GM18505 (cell line): Measurements from ENCODE around the gene CD99.
"Not testable (repeated sequence)": the region's sequence is repeated elsewhere in the genome, so short reads cannot be mapped to it uniquely, and the experiment has no call there.

Experiments used
- ATAC-seq: cut with Tn5 transposase; IDR thresholded peaks from one replicate; pipeline ENCODE4 v1.9.1; 2021; ENCODE audit not compliant: unreplicated experiment
- POLR2A ChIP-seq: IDR thresholded peaks from 4 replicates; pipeline ENCODE4 v1.6.1; 2011; ENCODE audit warnings: borderline replicate concordance; ENCODE audit not compliant: insufficient read depth, insufficient read length; ENCODE audit errors: extremely low read depth

The CD99 gene

GRCh38 chrX:2741386-2741785 is 50.3 kb downstream of the CD99 start:
- TF ChIP-seq POLR2A, result no peak
- ATAC-seq, result no peak

GRCh38 chrX:2746250-2746649 is 55.2 kb downstream of the CD99 start:
- not testable (repeated sequence) for ATAC-seq

- no peak for ATAC-seq
- TF ChIP-seq POLR2A, result no peak
Observed at GRCh38 chrX:2748171-2748814, 57.2 kb downstream of the CD99 start.

- ATAC-seq, result no peak
- TF ChIP-seq POLR2A, result no peak
Observed at GRCh38 chrX:2748815-2749188, 57.7 kb downstream of the CD99 start.

- no peak for ATAC-seq
- TF ChIP-seq POLR2A, result no peak
Observed at GRCh38 chrX:2751291-2751690, 60.2 kb downstream of the CD99 start.

GRCh38 chrX:2751874-2752300 is 60.8 kb downstream of the CD99 start, which contains the start of gene XG:
Gene XG, plus strand, starts transcription at chrX:2752040. Its CDS starts 235 bp downstream, at chrX:2752275.
- not testable (repeated sequence) for ATAC-seq

GRCh38 chrX:2752441-2752840 is 61.3 kb downstream of the CD99 start:
- not testable (repeated sequence) for ATAC-seq

- ATAC-seq, result not testable (repeated sequence)
Observed at GRCh38 chrX:2755163-2755715, 64.1 kb downstream of the CD99 start.

GRCh38 chrX:2756548-2756947 is 65.5 kb downstream of the CD99 start:
- ATAC-seq, result no peak
- no peak for TF ChIP-seq POLR2A

GRCh38 chrX:2761246-2761645 is 70.2 kb downstream of the CD99 start:
- ATAC-seq, result no peak
- no peak for TF ChIP-seq POLR2A

- ATAC-seq, result not testable (repeated sequence)
Observed at GRCh38 chrX:2762671-2763070, 71.6 kb downstream of the CD99 start.

- ATAC-seq, result not testable (repeated sequence)
Observed at GRCh38 chrX:2764766-2765548, 73.9 kb downstream of the CD99 start.

- no peak for ATAC-seq
- no peak for TF ChIP-seq POLR2A
Observed at GRCh38 chrX:2765549-2765830, 74.4 kb downstream of the CD99 start.

- no peak for TF ChIP-seq POLR2A
- ATAC-seq, result no peak
Observed at GRCh38 chrX:2766906-2767305, 75.8 kb downstream of the CD99 start.
